Effector CD4-positive, alpha-beta T cell (primary cell): ENCODE results near the gene AMBRA1.

Experiments used
- DNase-seq: peaks from one replicate; pipeline ENCODE4 v3.0.0-alpha.2; 2020

The AMBRA1 gene

GRCh38 chr11:46472662-46472994 lies 121.2 kb downstream of the AMBRA1 start:
- DNase-seq: no peak

GRCh38 chr11:46471943-46472661 lies 121.7 kb downstream of the AMBRA1 start:
- no peak for DNase-seq

GRCh38 chr11:46469926-46470325 lies 123.9 kb downstream of the AMBRA1 start:
- DNase-seq: no peak

- no peak for DNase-seq
Observed at GRCh38 chr11:46465683-46466082, 128.1 kb downstream of the AMBRA1 start.

GRCh38 chr11:46463701-46464421 lies 130.0 kb downstream of the AMBRA1 start:
- no peak for DNase-seq

GRCh38 chr11:46461461-46461927 lies 132.3 kb downstream of the AMBRA1 start:
- DNase-seq: no peak

- no peak for DNase-seq
Observed at GRCh38 chr11:46458491-46458890, 135.3 kb downstream of the AMBRA1 start.

- no peak for DNase-seq
Observed at GRCh38 chr11:46457659-46458424, 136.0 kb downstream of the AMBRA1 start.

GRCh38 chr11:46457021-46457420 lies 136.8 kb downstream of the AMBRA1 start:
- no peak for DNase-seq

GRCh38 chr11:46456269-46457001 lies 137.4 kb downstream of the AMBRA1 start:
- DNase-seq: no peak

- no peak for DNase-seq
Observed at GRCh38 chr11:46455834-46456233, 138.0 kb downstream of the AMBRA1 start.

GRCh38 chr11:46452918-46453517 lies 140.8 kb downstream of the AMBRA1 start:
- no peak for DNase-seq

- DNase-seq: no peak
Observed at GRCh38 chr11:46451759-46452158, 142.1 kb downstream of the AMBRA1 start.

GRCh38 chr11:46450846-46451477 lies 142.9 kb downstream of the AMBRA1 start:
- no peak for DNase-seq

GRCh38 chr11:46447544-46447943 lies 146.3 kb downstream of the AMBRA1 start:
- DNase-seq: no peak

- DNase-seq: no peak
Observed at GRCh38 chr11:46445920-46446771, 147.7 kb downstream of the AMBRA1 start.

- no peak for DNase-seq
Observed at GRCh38 chr11:46445192-46445919, 148.5 kb downstream of the AMBRA1 start.

- no peak for DNase-seq
Observed at GRCh38 chr11:46444305-46444704, 149.5 kb downstream of the AMBRA1 start.

GRCh38 chr11:46438211-46438610 lies 155.6 kb downstream of the AMBRA1 start:
- no peak for DNase-seq

- no peak for DNase-seq
Observed at GRCh38 chr11:46437122-46437689, 156.6 kb downstream of the AMBRA1 start.
